Ovary (tissue), 9 donors: Measurements from ENCODE around the gene CPS1. TPM values are rescaled to one million over a fixed set of nuclear protein-coding genes. Genes with fewer than 3 reads are reported as not detected.

Experiments used
- DNase-seq, 5 donors: peaks; one replicate each; pipeline ENCODE4 v3.0.0-alpha.2; 2019 to 2020
- H3K27ac ChIP-seq, 2 donors: fragments of 200-600 bp; one replicate each; pipeline versions ENCODE4 v1.5.1 to v1.8.0; 2019 to 2022
- H3K27me3 ChIP-seq: fragments of 200-600 bp; one replicate; pipeline ENCODE4 v1.8.0; 2022
- H3K36me3 ChIP-seq: fragments of 200-600 bp; sonication (generic); one replicate; pipeline ENCODE4 v1.5.1; 2019
- H3K4me1 ChIP-seq: one replicate; pipeline ENCODE4 v1.8.1; 2013; ENCODE audit warnings: mild to moderate bottlenecking, moderate library complexity; ENCODE audit not compliant: insufficient read depth
- H3K4me3 ChIP-seq: fragments of 200-600 bp; sonication (generic); one replicate; pipeline ENCODE4 v1.5.1; 2017
- H3K9me3 ChIP-seq, 2 donors: fragments of 200-600 bp in 1 of 2; sonication (generic) in 1 of 2; one replicate each; pipeline versions ENCODE4 v1.5.1 to v1.8.1; 2013 to 2019; ENCODE audit warnings: mild to moderate bottlenecking in 1 of 2, moderate library complexity in 1 of 2
- EP300 ChIP-seq: sonication (generic); formaldehyde crosslinking; IDR thresholded peaks from one replicate; pipeline ENCODE4 v1.6.1; 2017; ENCODE audit warnings: antibody characterized with exemption
- POLR2A ChIP-seq: fragments of 450-650 bp; IDR thresholded peaks from one replicate; pipeline ENCODE4 v1.6.1; 2017; ENCODE audit warnings: antibody characterized with exemption, mild to moderate bottlenecking, moderate library complexity
- WGBS, 3 donors: extraction: QIAGEN DNeasy Blood & Tissue Kit in 1 of 3; methylation state at CpG; one replicate each; pipeline versions ENCODE4 v1.1.5 to v1.1.7; 2013 to 2017; 5-methylcytosine and 5-hydroxymethylcytosine counted together
- intact Hi-C, 4 donors: fragments of 100-400 bp; cut with DNase I; formaldehyde crosslinking; loops; one replicate each; pipeline versions ENCODE4 v1.11.0 to v1.15.1; 2022 to 2023
- polyA plus RNA-seq, 2 donors: library from polyadenylated mRNA; stranded (reverse); fragments of 200-250 nt in 1 of 2; fragments of 350-450 nt in 1 of 2; fragmentation: Illumina TruSeq in 1 of 2; extraction: RNeasy Lipid Tissue Mini Kit (QIAGEN cat#74804) in 1 of 2; gene quantifications; one replicate each; pipeline ENCODE4 v1.2.3, GENCODE V29; 2013 to 2014
- total RNA-seq, 7 donors: library from RNA; depleted of rRNA in 2 of 7; stranded (reverse); fragments of >200 nt in 2 of 7; fragmentation: NEBNext Ultra II Directional in 3 of 7; extraction: Animal tissue kit (Norgen Biotek cat#: 25700) in 3 of 7; gene quantifications; one replicate each; pipeline versions ENCODE4 v1.1.0 to v1.2.4, GENCODE V29; 2016 to 2023
- TF ChIP-seq, protein P1 (sequence below), 3 donors: fragments of 450-650 bp in 2 of 3; fragments of 200-600 bp in 1 of 3; IDR thresholded peaks; one replicate each; pipeline versions ENCODE4 v1.5.1 to v1.8.0; 2016 to 2022; ENCODE audit warnings: antibody characterized with exemption in 3 of 3, mild to moderate bottlenecking in 1 of 3
- donor health status: DM: no; HTN: no; CAD: no; lungs with moderate emphysema.
- donor health status: DM: no; HTN: no; CAD: no.
- donor health status: Bipolar disorder and iron deficiency.
- donor health status: DM: yes; HTN: yes; CAD: no.
- donor health status: DM: no; HTN: no; CAD: no.
- donor health status: DM: yes; HTN: yes; CAD: no.

Gene CPS1
- total and polyA plus RNA-seq, 9 donors = 1.9 to 14.1 (median 7.0) TPM

DNA sequence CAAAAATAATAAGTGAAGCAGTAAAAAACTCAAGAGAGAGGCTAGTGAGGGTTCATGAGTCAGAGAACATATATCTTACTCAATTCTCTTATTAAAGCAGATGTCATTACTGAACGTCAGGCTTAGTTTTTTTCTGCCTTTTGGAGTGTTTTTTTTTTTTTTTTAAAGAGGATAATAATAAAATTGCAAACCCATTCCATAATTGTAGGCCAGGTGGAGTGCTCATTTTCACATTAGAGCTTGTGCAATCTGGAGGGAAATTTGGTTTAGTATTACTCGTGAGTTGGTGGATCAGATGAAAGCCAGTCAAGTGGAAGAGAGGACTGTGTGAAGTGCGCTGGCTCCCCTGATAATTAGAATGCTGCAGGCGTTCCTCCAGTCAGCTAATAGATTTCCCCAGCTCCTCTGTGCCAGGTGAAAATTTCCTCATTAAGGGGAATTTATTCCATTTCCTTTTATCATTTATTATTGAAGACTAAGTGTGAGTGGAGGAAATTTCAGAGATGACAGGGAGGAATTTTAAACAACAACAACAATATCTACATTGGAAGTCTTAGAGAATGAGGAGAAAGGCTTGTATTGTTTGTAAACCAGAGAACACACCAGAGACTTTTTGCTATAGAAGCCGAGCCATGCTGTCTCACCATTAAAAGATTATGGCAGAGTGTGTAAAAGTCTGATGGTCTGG is 74.6 kb downstream of the CPS1 start:
- H3K27me3 ChIP-seq = no peaks in the 10 kb centered on the region
- no peaks in the 10 kb centered on the region for H3K4me1 ChIP-seq
- H3K4me3 ChIP-seq = no peak overlapping the region
- H3K9me3 ChIP-seq = no peaks in the 10 kb centered on the region
- no peak for TF ChIP-seq POLR2A
- TF ChIP-seq, protein P1, sequence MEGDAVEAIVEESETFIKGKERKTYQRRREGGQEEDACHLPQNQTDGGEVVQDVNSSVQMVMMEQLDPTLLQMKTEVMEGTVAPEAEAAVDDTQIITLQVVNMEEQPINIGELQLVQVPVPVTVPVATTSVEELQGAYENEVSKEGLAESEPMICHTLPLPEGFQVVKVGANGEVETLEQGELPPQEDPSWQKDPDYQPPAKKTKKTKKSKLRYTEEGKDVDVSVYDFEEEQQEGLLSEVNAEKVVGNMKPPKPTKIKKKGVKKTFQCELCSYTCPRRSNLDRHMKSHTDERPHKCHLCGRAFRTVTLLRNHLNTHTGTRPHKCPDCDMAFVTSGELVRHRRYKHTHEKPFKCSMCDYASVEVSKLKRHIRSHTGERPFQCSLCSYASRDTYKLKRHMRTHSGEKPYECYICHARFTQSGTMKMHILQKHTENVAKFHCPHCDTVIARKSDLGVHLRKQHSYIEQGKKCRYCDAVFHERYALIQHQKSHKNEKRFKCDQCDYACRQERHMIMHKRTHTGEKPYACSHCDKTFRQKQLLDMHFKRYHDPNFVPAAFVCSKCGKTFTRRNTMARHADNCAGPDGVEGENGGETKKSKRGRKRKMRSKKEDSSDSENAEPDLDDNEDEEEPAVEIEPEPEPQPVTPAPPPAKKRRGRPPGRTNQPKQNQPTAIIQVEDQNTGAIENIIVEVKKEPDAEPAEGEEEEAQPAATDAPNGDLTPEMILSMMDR (IDR thresholded peaks at IDR 0.05) = no peak
- no peak for TF ChIP-seq EP300
- no peaks in the 10 kb centered on the region for H3K36me3 ChIP-seq
- no peak for DNase-seq
- H3K27ac ChIP-seq = no peak overlapping the region
- 66 to 73% (median 70%) methylated on average over 5 of the region's 5 CpGs for WGBS, 3 donors
- intact Hi-C loops = no loop called here

DNA sequence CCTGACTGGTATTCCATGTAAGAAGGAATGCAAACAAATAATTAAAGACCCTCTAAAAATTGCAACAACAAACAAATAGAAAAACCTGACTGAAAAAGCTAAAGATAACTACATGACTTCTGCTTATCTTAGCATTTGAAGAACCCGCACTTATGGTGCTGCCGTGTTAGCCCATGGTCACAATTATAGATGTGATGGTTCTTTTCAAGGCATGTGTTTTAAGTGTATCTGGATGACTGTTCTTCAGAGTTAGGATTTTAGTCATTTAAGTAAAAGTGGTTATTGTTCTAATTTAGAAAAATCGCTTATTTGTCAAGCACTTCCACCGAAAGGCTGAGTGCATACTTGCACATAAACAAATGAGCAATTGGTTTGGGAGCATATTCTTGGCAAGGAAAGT is 77.3 kb downstream of the CPS1 start:
- Histone ChIP-seq H3K27ac (no peak overlapping the region), H3K4me3 (no peak overlapping the region), H3K27me3 (no peaks in the 10 kb centered on the region), H3K9me3 (no peaks in the 10 kb centered on the region), H3K4me1 (no peaks in the 10 kb centered on the region), H3K36me3 (no peaks in the 10 kb centered on the region)
- 74 to 85% (median 77%) methylated on average over 4 of the region's 4 CpGs for WGBS, 3 donors
- TF ChIP-seq EP300 (no peak), POLR2A (no peak)
- TF ChIP-seq, protein P1 (IDR thresholded peaks at IDR 0.05) = no peak
- intact Hi-C loops = no loop called here
- DNase-seq = no peak

DNA sequence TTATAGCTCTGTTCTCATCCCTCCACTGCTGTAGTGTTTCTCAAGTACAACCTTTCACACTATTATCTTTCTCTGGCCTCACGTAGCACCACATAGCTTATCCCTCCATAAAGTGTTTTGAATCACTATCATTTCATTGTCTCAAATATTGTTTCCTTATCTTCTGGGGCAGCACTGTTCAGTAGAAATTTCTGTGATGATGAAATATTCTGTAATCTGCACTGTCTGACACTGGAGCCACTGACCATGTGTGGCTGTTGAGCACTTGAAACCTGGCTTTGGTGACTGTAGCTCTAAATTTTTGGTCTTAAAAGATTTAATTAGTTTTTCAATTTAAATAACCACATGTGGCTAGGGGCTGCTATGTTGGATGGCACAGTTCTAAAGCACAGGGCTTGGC is 78.9 kb downstream of the CPS1 start:
- no peaks in the 10 kb centered on the region for H3K36me3 ChIP-seq
- H3K27ac ChIP-seq = no peak overlapping the region
- TF ChIP-seq, protein P1 (IDR thresholded peaks at IDR 0.05) = no peak
- TF ChIP-seq EP300 = no peak
- no peak for TF ChIP-seq POLR2A
- DNase-seq = no peak
- H3K4me3 ChIP-seq = no peak overlapping the region
- 77 to 91% (median 81%) methylated on average over 1 of the region's 1 CpG for WGBS, 3 donors
- no peaks in the 10 kb centered on the region for H3K9me3 ChIP-seq
- H3K27me3 ChIP-seq = no peaks in the 10 kb centered on the region
- intact Hi-C loops = no loop called here
- no peaks in the 10 kb centered on the region for H3K4me1 ChIP-seq

DNA sequence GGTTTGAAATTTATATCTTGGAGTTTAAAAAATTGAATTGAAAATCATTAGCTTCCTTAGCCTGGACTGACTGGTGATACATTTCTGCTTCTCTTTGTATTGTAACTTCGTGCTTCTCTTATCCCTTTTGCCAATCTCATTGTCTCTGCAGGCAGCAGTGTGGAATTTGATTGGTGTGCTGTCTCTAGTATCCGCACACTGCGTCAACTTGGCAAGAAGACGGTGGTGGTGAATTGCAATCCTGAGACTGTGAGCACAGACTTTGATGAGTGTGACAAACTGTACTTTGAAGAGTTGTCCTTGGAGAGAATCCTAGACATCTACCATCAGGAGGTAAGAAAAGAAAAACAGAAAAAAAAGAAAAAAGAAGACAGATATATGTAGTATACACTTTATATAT is 85.9 kb downstream of the CPS1 start:
- 85 to 90% (median 89%) methylated on average over 4 of the region's 4 CpGs for WGBS, 3 donors

More for the DNA sequence above, 85.9 kb downstream of the CPS1 start:
- Histone ChIP-seq H3K27me3 (no peaks in the 10 kb centered on the region), H3K4me3 (no peak overlapping the region), H3K9me3 (no peaks in the 10 kb centered on the region), H3K27ac (no peak overlapping the region), H3K4me1 (no peaks in the 10 kb centered on the region), H3K36me3 (no peaks in the 10 kb centered on the region)
- intact Hi-C loops = no loop called here
- TF ChIP-seq POLR2A = no peak
- TF ChIP-seq EP300 = no peak
- TF ChIP-seq, protein P1 (IDR thresholded peaks at IDR 0.05) = no peak
- DNase-seq = no peak
